PC-9 (cell line): Measurements from ENCODE around the gene RNF157. TPM values are rescaled to one million over a fixed set of nuclear protein-coding genes. Genes with fewer than 3 reads are reported as not detected.

Experiments
- BruUV-seq: library from RNA; stranded (reverse); fragments of 400-500 nt; replicated peaks from 2 replicates; lab custom pipeline; 2021; lab: Mats Ljungman, UMichigan
- CTCF ChIA-PET: fragments of 300-600 bp; sonication (Branson Sonifier 250); formaldehyde crosslinking; loops from one replicate; lab custom pipeline; 2022; ENCODE audit warnings: antibody characterized with exemption; lab: Charles Lee
- POLR2A ChIA-PET: fragments of 300-600 bp; sonication (Branson Sonifier 250); formaldehyde crosslinking; loops from one replicate; lab custom pipeline; 2022; ENCODE audit warnings: antibody characterized with exemption; ENCODE audit not compliant: unreplicated experiment; lab: Charles Lee
- DNase-seq, 2 experiments: peaks; one replicate each; pipeline versions ENCODE4 v3.0.0 to v3.0.0-alpha.2; 2015 to 2022; ENCODE audit warnings: mixed read lengths in 1 of 2
- H2AFZ ChIP-seq: fragments of 200-600 bp; sonication (generic); 2 replicates; pipeline ENCODE4 v1.8.1; 2017; ENCODE audit warnings: antibody characterized with exemption
- H3F3A ChIP-seq: fragments of 200-600 bp; sonication (generic); 2 replicates; pipeline ENCODE4 v1.8.1; 2017; ENCODE audit warnings: antibody characterized with exemption, mild to moderate bottlenecking, low read depth; ENCODE audit not compliant: insufficient read depth
- H3K27ac ChIP-seq: fragments of 200-600 bp; sonication (generic); 2 replicates; pipeline ENCODE4 v1.6.1; 2016; ENCODE audit warnings: mixed run types
- H3K27me3 ChIP-seq: fragments of 200-600 bp; sonication (generic); 2 replicates; pipeline ENCODE4 v1.6.1; 2016; ENCODE audit warnings: low read depth, mixed run types; ENCODE audit not compliant: insufficient read depth
- H3K36me3 ChIP-seq: fragments of 200-600 bp; sonication (generic); 2 replicates; pipeline ENCODE4 v1.6.1; 2016; ENCODE audit warnings: low read depth, mixed run types
- H3K4me1 ChIP-seq: fragments of 200-600 bp; sonication (generic); replicated peaks from 2 replicates; pipeline ENCODE4 v1.6.1; 2016; ENCODE audit warnings: mixed run types; ENCODE audit not compliant: insufficient read depth
- H3K4me2 ChIP-seq: fragments of 200-600 bp; sonication (generic); 2 replicates; pipeline ENCODE4 v1.6.1; 2017; ENCODE audit warnings: mixed run types
- H3K4me3 ChIP-seq: fragments of 200-600 bp; sonication (generic); 2 replicates; pipeline ENCODE4 v1.6.1; 2016; ENCODE audit warnings: mixed run types
- H3K79me2 ChIP-seq: fragments of 200-600 bp; sonication (generic); 2 replicates; pipeline ENCODE4 v1.6.1; 2017; ENCODE audit warnings: low read depth, mixed run types
- H3K9me2 ChIP-seq: fragments of 200-600 bp; sonication (generic); 2 replicates; pipeline ENCODE4 v1.8.1; 2017; ENCODE audit warnings: mild to moderate bottlenecking; ENCODE audit not compliant: insufficient read depth
- H3K9me3 ChIP-seq: fragments of 200-600 bp; sonication (generic); 2 replicates; pipeline ENCODE4 v1.8.1; 2016; ENCODE audit warnings: low read depth; ENCODE audit not compliant: insufficient read depth
- H4K20me1 ChIP-seq: fragments of 200-600 bp; sonication (generic); 2 replicates; pipeline ENCODE4 v1.8.1; 2017; ENCODE audit not compliant: insufficient read depth
- CTCF ChIP-seq: fragments of 200-600 bp; sonication (generic); conservative IDR thresholded peaks from 2 replicates; pipeline ENCODE4 v1.6.1; 2017; ENCODE audit warnings: mixed run types, antibody characterized with exemption, mild to moderate bottlenecking, moderate library complexity
- EZH2 ChIP-seq: fragments of 200-600 bp; sonication (generic); IDR thresholded peaks from 2 replicates; pipeline ENCODE4 v1.8.0; 2017; ENCODE audit warnings: antibody characterized with exemption, low read depth
- intact Hi-C: fragments of 100-400 bp; cut with micrococcal nuclease; formaldehyde crosslinking; loops from one replicate; pipeline ENCODE4 v1.10.0; 2022; ENCODE audit not compliant: unreplicated experiment
- total RNA-seq: library from RNA; stranded (reverse); gene quantifications from 2 replicates; pipeline ENCODE4 v1.2.3, GENCODE V29; 2021

RNF157 gene
- total RNA-seq, 1 experiment from 2014 or later: 7.2 TPM

DNA sequence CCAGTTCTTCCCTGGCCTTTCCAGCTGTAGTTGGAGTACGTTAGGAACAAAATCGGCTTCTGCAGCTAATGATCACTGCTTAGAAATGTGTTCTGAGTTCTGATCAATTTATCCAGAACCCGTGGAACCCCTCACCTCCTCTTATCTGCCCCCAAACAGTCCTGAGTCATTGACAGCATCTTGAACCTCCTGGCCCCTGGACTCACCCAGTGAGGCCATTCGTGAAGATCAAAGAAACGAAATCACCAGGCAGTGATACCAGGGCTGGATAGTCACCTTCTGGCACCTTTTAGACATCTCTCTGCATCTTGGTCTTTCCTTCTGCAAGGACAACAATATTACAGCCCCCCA, 119.7 kb downstream of the RNF157 start:
- no peaks in the 10 kb centered on the region for H3K36me3 ChIP-seq
- CTCF ChIA-PET: interaction anchor here (1.1 kb wide), 1 partner anchor 159 kb away, joined by 3 read pairs; no protein-coding TSS in a partner anchor
- no peaks in the 10 kb centered on the region for H4K20me1 ChIP-seq
- TF ChIP-seq EZH2: no peak
- no peak for TF ChIP-seq CTCF
- no peaks in the 10 kb centered on the region for H3K9me3 ChIP-seq
- DNase-seq: no peak
- no peak overlapping the region for H3K27ac ChIP-seq
- BruUV-seq: no TSS peak
- intact Hi-C loops: loop anchor here (1.0 to 5.0 kb wide), 2 partner anchors 159 to 213 kb away; no protein-coding TSS in a partner anchor
- H3K9me2 ChIP-seq: no peaks in the 10 kb centered on the region
- POLR2A ChIA-PET: no interaction called here
- no peaks in the 10 kb centered on the region for H3K79me2 ChIP-seq
- no peaks in the 10 kb centered on the region for H3K4me1 ChIP-seq
- no peak overlapping the region for H3K4me3 ChIP-seq
- no peaks in the 10 kb centered on the region; the same call in 1 of the 2 replicates for H3F3A ChIP-seq
- H3K4me2 ChIP-seq: no peak overlapping the region
- no peak overlapping the region for H2AFZ ChIP-seq
- H3K27me3 ChIP-seq: no peaks in the 10 kb centered on the region

GRCh38 chr17:76119409-76120371, 120.6 kb downstream of the RNF157 start:
- Histone ChIP-seq H3K9me3 (no peaks in the 10 kb centered on the region), H3K79me2 (no peaks in the 10 kb centered on the region), H3K27me3 (no peaks in the 10 kb centered on the region), H3F3A (no peaks in the 10 kb centered on the region; the same call in 1 of the 2 replicates), H3K4me1 (no peaks in the 10 kb centered on the region), H2AFZ (no peak overlapping the region), H3K4me3 (no peak overlapping the region), H3K9me2 (no peaks in the 10 kb centered on the region), H3K27ac (no peak overlapping the region), H3K4me2 (no peak overlapping the region), H3K36me3 (no peaks in the 10 kb centered on the region), H4K20me1 (no peaks in the 10 kb centered on the region)
- DNase-seq: no peak
- ChIA-PET CTCF (interaction anchor here (0.7 to 1.1 kb wide), 2 partner anchors 160 to 182 kb away, joined by 3 read pairs; no protein-coding TSS in a partner anchor), POLR2A (interaction anchor here (0.6 kb wide), 1 partner anchor 340 kb away, joined by 3 read pairs; no protein-coding TSS in a partner anchor)
- no TSS peak for BruUV-seq
- TF ChIP-seq EZH2 (no peak), CTCF (no peak)
- intact Hi-C loops: loop anchor here (5.0 kb wide), 1 partner anchor 212 kb away; no protein-coding TSS in a partner anchor

- no peaks in the 10 kb centered on the region for H3K79me2 ChIP-seq
- H3K4me1 ChIP-seq: no peaks in the 10 kb centered on the region
- no peaks in the 10 kb centered on the region for H4K20me1 ChIP-seq
- H3K9me3 ChIP-seq: no peaks in the 10 kb centered on the region
- H3F3A ChIP-seq: no peaks in the 10 kb centered on the region
- TF ChIP-seq CTCF: no peak
- no peak for TF ChIP-seq EZH2
- POLR2A ChIA-PET: no interaction called here
- no peaks in the 10 kb centered on the region for H3K36me3 ChIP-seq
- no peak overlapping the region for H3K4me3 ChIP-seq
- H3K4me2 ChIP-seq: no peak overlapping the region
- CTCF ChIA-PET: no interaction called here
- no peak for DNase-seq
- no peaks in the 10 kb centered on the region for H3K27me3 ChIP-seq
- no TSS peak for BruUV-seq
- H3K9me2 ChIP-seq: no peaks in the 10 kb centered on the region
- no peak overlapping the region for H2AFZ ChIP-seq
- intact Hi-C loops: no loop called here
- H3K27ac ChIP-seq: no peak overlapping the region
Observed at GRCh38 chr17:76115138-76115754, 125.0 kb downstream of the RNF157 start.
